Measurements from ENCODE around the gene LPP.

LPP gene

DNA sequence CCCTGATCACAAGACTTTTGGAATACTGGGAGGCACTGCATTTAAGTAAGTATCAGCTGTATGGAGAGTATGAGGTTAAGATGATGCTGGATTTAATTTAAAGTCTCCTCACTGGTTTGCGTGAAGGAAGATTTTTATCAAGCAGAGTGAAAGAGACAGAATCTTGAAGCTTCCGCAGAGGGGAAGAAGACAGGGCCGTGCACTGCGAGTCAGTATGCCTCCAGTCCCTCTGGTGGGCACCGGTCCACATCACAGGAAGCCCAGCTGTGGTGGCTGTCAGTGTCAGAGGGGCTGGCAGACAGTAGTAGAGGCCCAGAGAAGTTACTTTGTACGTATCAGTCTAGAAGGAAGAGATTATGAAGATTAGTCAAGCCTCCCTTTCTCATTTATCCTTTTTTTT, 638.8 kb downstream of the LPP start:
- no peaks in the 10 kb centered on the region for H3K9me2 ChIP-seq (ENCODE audit: low read depth, low read length)
- H3K9ac ChIP-seq (ENCODE audit: low read length) = peak overlapping the region; percentile 60
- H3K4me2 ChIP-seq (ENCODE audit: low read length) = peak overlapping the region; percentile 62
- peak overlapping the region; percentile 33 for H3K4me3 ChIP-seq (ENCODE audit: low read depth, low read length, poor library complexity, severe bottlenecking)
- no peaks in the 10 kb centered on the region for H3K27me3 ChIP-seq (ENCODE audit: insufficient read depth, low read length)
- peaks cover 86% of the 10 kb centered on the region for H3K4me1 ChIP-seq (ENCODE audit: insufficient read depth, low read length, severe bottlenecking)
- peak overlapping the region; percentile 77 for H3K27ac ChIP-seq (ENCODE audit: low read depth, low read length, poor library complexity, severe bottlenecking)
- no peaks in the 10 kb centered on the region for H3K9me3 ChIP-seq (ENCODE audit: low read length)
- H4K20me1 ChIP-seq (ENCODE audit: insufficient read depth, low read length) = no peaks in the 10 kb centered on the region
- no peaks in the 10 kb centered on the region for H3K79me2 ChIP-seq (ENCODE audit: insufficient read depth, low read length)
- TF ChIP-seq, protein P1, sequence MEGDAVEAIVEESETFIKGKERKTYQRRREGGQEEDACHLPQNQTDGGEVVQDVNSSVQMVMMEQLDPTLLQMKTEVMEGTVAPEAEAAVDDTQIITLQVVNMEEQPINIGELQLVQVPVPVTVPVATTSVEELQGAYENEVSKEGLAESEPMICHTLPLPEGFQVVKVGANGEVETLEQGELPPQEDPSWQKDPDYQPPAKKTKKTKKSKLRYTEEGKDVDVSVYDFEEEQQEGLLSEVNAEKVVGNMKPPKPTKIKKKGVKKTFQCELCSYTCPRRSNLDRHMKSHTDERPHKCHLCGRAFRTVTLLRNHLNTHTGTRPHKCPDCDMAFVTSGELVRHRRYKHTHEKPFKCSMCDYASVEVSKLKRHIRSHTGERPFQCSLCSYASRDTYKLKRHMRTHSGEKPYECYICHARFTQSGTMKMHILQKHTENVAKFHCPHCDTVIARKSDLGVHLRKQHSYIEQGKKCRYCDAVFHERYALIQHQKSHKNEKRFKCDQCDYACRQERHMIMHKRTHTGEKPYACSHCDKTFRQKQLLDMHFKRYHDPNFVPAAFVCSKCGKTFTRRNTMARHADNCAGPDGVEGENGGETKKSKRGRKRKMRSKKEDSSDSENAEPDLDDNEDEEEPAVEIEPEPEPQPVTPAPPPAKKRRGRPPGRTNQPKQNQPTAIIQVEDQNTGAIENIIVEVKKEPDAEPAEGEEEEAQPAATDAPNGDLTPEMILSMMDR (IDR thresholded peaks at IDR 0.05; ENCODE audit: low read length) = peak; percentile 81
- TF ChIP-seq EZH2 (IDR thresholded peaks at IDR 0.05; ENCODE audit: borderline replicate concordance, low read length) = no peak
- no peaks in the 10 kb centered on the region for H3K36me3 ChIP-seq (ENCODE audit: insufficient read depth, low read length)
- no peaks in the 10 kb centered on the region for H3F3A ChIP-seq (ENCODE audit: insufficient read depth, low read length)
- peak overlapping the region; percentile 6; the same call in 1 of the 2 replicates for H2AFZ ChIP-seq (ENCODE audit: low read length)

DNA sequence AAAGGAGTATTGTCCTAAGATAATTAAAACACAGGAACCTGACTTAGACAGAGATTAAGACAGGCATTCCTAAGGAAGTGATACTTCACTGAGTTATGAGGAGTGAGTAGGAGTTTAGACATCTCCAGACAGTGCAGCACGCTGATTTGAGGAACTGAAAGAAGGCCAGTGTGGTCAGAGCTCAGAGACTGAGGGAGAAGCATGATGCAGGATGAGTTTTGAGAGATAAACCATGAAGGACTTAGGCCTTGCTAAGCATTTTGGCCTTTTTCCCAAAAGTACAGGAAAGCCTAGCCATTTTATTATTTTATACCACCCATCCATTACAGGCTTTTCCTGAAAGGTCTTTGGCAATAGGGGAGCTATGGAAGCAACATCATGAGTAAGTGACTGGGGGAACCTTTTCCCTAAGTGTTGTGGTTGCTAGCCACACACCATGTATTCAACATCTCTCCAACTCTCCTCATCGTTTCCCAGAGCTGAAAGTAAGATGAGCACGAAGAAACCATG, 642.2 kb downstream of the LPP start:
- H3F3A ChIP-seq (ENCODE audit: insufficient read depth, low read length) = no peaks in the 10 kb centered on the region
- H3K4me1 ChIP-seq (ENCODE audit: insufficient read depth, low read length, severe bottlenecking) = peaks cover 53% of the 10 kb centered on the region

DNA sequence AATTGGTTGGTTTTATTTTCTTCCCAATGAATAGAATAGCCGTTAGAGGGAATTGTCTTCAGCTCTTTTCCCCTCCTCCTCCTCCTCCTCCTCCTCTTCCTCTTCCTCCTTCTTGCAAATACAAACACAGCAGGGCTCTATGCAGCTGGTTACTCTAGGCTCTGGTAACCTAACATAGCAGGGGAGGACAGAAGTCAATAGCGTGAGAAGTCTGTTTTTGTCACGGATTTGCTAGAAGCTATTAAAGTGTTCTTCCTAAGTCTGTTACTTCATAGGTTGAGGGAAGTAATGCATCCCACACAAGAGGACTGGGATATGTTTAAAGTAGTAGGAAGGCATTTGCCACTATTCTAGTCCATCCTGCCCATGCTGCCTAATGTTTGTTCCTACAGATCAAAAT, 643.1 kb downstream of the LPP start:
- no peaks in the 10 kb centered on the region for H3K9me3 ChIP-seq (ENCODE audit: low read length)
- TF ChIP-seq EZH2 (IDR thresholded peaks at IDR 0.05; ENCODE audit: borderline replicate concordance, low read length) = no peak
- TF ChIP-seq, protein P1 (IDR thresholded peaks at IDR 0.05; ENCODE audit: low read length) = no peak
- H3K27me3 ChIP-seq (ENCODE audit: insufficient read depth, low read length) = no peaks in the 10 kb centered on the region
- no peaks in the 10 kb centered on the region for H4K20me1 ChIP-seq (ENCODE audit: insufficient read depth, low read length)
- H3K79me2 ChIP-seq (ENCODE audit: insufficient read depth, low read length) = no peaks in the 10 kb centered on the region
- no peak overlapping the region for H2AFZ ChIP-seq (ENCODE audit: low read length)
- H3K27ac ChIP-seq (ENCODE audit: low read depth, low read length, poor library complexity, severe bottlenecking) = peak overlapping the region; percentile 70
- H3F3A ChIP-seq (ENCODE audit: insufficient read depth, low read length) = no peaks in the 10 kb centered on the region
- no peaks in the 10 kb centered on the region for H3K9me2 ChIP-seq (ENCODE audit: low read depth, low read length)
- peaks cover 45% of the 10 kb centered on the region for H3K4me1 ChIP-seq (ENCODE audit: insufficient read depth, low read length, severe bottlenecking)
- no peaks in the 10 kb centered on the region for H3K36me3 ChIP-seq (ENCODE audit: insufficient read depth, low read length)
- no peak overlapping the region for H3K9ac ChIP-seq (ENCODE audit: low read length)
- H3K4me3 ChIP-seq (ENCODE audit: low read depth, low read length, poor library complexity, severe bottlenecking) = no peak overlapping the region
- peak overlapping the region; percentile 18; the same call in 1 of the 2 replicates for H3K4me2 ChIP-seq (ENCODE audit: low read length)

More for the DNA sequence above, 642.2 kb downstream of the LPP start:
- no peaks in the 10 kb centered on the region for H4K20me1 ChIP-seq (ENCODE audit: insufficient read depth, low read length)
- no peak overlapping the region for H3K4me3 ChIP-seq (ENCODE audit: low read depth, low read length, poor library complexity, severe bottlenecking)
- no peaks in the 10 kb centered on the region for H3K9me2 ChIP-seq (ENCODE audit: low read depth, low read length)
- no peaks in the 10 kb centered on the region for H3K9me3 ChIP-seq (ENCODE audit: low read length)
- H3K9ac ChIP-seq (ENCODE audit: low read length) = no peak overlapping the region; the same call in 1 of the 2 replicates
- no peaks in the 10 kb centered on the region for H3K79me2 ChIP-seq (ENCODE audit: insufficient read depth, low read length)
- H3K4me2 ChIP-seq (ENCODE audit: low read length) = peak overlapping the region; percentile 18; the same call in 1 of the 2 replicates
- no peak for TF ChIP-seq EZH2 (IDR thresholded peaks at IDR 0.05; ENCODE audit: borderline replicate concordance, low read length)
- TF ChIP-seq, protein P1 (IDR thresholded peaks at IDR 0.05; ENCODE audit: low read length) = no peak
- H3K27me3 ChIP-seq (ENCODE audit: insufficient read depth, low read length) = no peaks in the 10 kb centered on the region
- H3K27ac ChIP-seq (ENCODE audit: low read depth, low read length, poor library complexity, severe bottlenecking) = peak overlapping the region; percentile 70
- no peaks in the 10 kb centered on the region for H3K36me3 ChIP-seq (ENCODE audit: insufficient read depth, low read length)
- no peak overlapping the region for H2AFZ ChIP-seq (ENCODE audit: low read length)
